SK-N-SH treated with all-trans-retinoic acid at 6 μM for 48 hours (cell line): ENCODE data around the gene CACNA1A.

Experiments used
- ARNTL ChIP-seq: fragments of 450-650 bp; formaldehyde crosslinking; IDR thresholded peaks from 2 replicates; pipeline ENCODE4 v1.5.0; 2020; ENCODE audit warnings: low read depth, mild to moderate bottlenecking, moderate library complexity, borderline replicate concordance
- PPARA ChIP-seq: fragments of 250-450 bp; sonication (Bioruptor Pico); IDR thresholded peaks from 2 replicates; pipeline ENCODE4 v1.5.0; 2020; ENCODE audit warnings: mild to moderate bottlenecking, borderline replicate concordance
- ZFP3 ChIP-seq: fragments of 250-450 bp; sonication (Bioruptor Pico); IDR thresholded peaks from 2 replicates; pipeline ENCODE4 v1.5.0; 2020; ENCODE audit warnings: mild to moderate bottlenecking, moderate library complexity
- ZNF8 ChIP-seq: fragments of 450-650 bp; formaldehyde crosslinking; IDR thresholded peaks from 2 replicates; pipeline ENCODE4 v1.5.0; 2020; ENCODE audit warnings: mild to moderate bottlenecking, moderate library complexity
- TF ChIP-seq, protein P1 (sequence below): fragments of 250-450 bp; sonication (Bioruptor Pico); IDR thresholded peaks from 2 replicates; pipeline ENCODE4 v1.8.0; 2020; ENCODE audit warnings: mild to moderate bottlenecking, moderate library complexity, borderline replicate concordance

DNA sequence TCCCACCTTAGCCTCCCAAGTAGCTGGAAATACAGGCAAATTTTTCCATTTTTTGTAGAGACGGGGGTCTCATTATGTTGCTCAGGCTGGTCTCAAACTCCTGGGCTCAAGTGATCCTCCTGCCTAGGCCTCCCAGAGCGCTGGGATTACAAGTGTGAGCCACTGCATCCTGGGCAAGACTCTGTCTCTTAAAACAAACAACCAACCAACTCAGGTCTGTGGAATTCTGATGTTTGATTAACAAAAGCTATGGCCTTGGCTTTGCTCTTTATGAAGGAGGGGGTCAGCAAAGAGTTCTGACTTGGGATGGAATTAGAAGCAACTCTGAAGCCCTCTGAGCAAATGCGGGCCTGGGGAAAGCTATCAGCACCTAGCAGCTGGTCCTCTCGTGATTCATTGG, 238.4 kb downstream of the CACNA1A start:
- no peak for TF ChIP-seq ARNTL
- TF ChIP-seq ZFP3 (CRISPR knock-in tag), result no peak
- TF ChIP-seq ZNF8 (CRISPR knock-in tag), result no peak
- TF ChIP-seq, protein P1, sequence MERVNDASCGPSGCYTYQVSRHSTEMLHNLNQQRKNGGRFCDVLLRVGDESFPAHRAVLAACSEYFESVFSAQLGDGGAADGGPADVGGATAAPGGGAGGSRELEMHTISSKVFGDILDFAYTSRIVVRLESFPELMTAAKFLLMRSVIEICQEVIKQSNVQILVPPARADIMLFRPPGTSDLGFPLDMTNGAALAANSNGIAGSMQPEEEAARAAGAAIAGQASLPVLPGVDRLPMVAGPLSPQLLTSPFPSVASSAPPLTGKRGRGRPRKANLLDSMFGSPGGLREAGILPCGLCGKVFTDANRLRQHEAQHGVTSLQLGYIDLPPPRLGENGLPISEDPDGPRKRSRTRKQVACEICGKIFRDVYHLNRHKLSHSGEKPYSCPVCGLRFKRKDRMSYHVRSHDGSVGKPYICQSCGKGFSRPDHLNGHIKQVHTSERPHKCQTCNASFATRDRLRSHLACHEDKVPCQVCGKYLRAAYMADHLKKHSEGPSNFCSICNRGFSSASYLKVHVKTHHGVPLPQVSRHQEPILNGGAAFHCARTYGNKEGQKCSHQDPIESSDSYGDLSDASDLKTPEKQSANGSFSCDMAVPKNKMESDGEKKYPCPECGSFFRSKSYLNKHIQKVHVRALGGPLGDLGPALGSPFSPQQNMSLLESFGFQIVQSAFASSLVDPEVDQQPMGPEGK (CRISPR knock-in tag), result no peak
- TF ChIP-seq PPARA (CRISPR knock-in tag), result no peak
